Measurements from ENCODE around the gene SHISA4. TPM values are rescaled to one million over a fixed set of nuclear protein-coding genes. Genes with fewer than 3 reads are reported as not detected.
A peak's percentile ranks its signal among the peaks of the same experiment; 100 is the strongest.

Gene SHISA4
- total RNA-seq, 2 experiments from 2014 or later = not detected

- DNase-seq = no peak
- H3K27ac Mint-ChIP-seq = no peak overlapping the region
- peaks cover 2% of the 10 kb centered on the region for H3K4me1 Mint-ChIP-seq
- peaks cover 45% of the 10 kb centered on the region for H3K27me3 Mint-ChIP-seq
- no peaks in the 10 kb centered on the region for H3K9me3 Mint-ChIP-seq
- H3K36me3 Mint-ChIP-seq = no peaks in the 10 kb centered on the region
- H3K4me3 Mint-ChIP-seq = peak overlapping the region; percentile 23
Observed at GRCh38 chr1:201889090-201889968, 631 bp downstream of the SHISA4 start.

DNA sequence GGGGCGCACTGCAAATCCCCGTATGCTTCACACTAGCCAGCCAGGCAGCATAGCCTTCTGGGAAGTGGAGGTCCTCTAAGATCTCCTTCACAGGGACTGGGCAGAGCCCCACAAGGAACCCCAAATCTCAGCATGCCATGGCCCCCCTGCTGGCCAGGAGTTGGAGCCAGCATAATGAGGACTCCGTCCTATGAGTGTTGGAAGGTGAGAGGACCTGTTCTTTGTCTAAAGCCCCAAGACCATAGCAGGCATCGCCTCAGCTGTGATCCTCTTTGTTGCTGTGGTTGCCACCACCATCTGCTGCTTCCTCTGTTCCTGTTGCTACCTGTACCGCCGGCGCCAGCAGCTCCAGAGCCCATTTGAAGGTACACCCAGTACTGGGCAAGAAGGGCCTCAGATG, 1.5 kb downstream of the SHISA4 start:
- Mint-ChIP-seq H3K27me3 (peaks cover 45% of the 10 kb centered on the region), H3K27ac (no peak overlapping the region), H3K4me1 (peaks cover 2% of the 10 kb centered on the region), H3K9me3 (no peaks in the 10 kb centered on the region), H3K4me3 (no peak overlapping the region), H3K36me3 (no peaks in the 10 kb centered on the region)
- DNase-seq = no peak

DNA sequence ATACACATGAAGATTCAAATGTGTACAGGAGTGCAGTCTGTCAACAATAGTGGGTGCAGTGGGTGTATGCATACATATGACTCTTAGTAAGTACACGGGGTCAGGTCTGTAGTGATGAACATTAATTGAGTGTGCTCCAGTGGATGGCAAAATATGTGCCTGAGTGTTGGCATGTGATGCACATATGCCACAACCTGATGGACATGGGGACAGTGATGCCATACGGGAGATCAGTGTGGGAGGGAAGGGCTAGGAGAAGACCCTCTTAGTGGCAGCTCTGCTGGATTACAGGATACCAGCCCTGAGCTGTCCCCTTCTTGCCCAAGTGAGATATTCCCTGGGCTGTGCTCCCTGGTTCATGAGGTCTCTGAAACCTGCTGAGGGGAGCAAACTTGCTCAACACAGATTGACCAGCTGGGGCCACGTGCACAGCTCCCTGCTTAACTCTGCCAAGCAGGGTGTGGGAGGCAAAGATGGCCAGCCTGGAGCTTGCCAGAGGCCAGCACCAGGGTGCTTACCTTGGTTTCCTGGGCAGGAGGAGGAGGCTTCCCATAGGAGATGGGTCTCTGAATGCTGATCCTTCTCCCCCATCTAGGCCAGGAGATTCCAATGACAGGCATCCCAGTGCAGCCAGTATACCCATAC, 2.2 kb downstream of the SHISA4 start:
- Mint-ChIP-seq H3K4me1 (peaks cover 4% of the 10 kb centered on the region), H3K36me3 (no peaks in the 10 kb centered on the region), H3K9me3 (no peaks in the 10 kb centered on the region), H3K27me3 (peaks cover 45% of the 10 kb centered on the region), H3K4me3 (no peak overlapping the region), H3K27ac (no peak overlapping the region)
- no peak for DNase-seq

- no peak overlapping the region for H3K4me3 Mint-ChIP-seq
- no peaks in the 10 kb centered on the region for H3K36me3 Mint-ChIP-seq
- H3K27ac Mint-ChIP-seq = no peak overlapping the region
- no peak for DNase-seq
- H3K27me3 Mint-ChIP-seq = peaks cover 45% of the 10 kb centered on the region
- no peaks in the 10 kb centered on the region for H3K9me3 Mint-ChIP-seq
- H3K4me1 Mint-ChIP-seq = peaks cover 8% of the 10 kb centered on the region
Observed at GRCh38 chr1:201891451-201892045, 2.9 kb downstream of the SHISA4 start.

DNA sequence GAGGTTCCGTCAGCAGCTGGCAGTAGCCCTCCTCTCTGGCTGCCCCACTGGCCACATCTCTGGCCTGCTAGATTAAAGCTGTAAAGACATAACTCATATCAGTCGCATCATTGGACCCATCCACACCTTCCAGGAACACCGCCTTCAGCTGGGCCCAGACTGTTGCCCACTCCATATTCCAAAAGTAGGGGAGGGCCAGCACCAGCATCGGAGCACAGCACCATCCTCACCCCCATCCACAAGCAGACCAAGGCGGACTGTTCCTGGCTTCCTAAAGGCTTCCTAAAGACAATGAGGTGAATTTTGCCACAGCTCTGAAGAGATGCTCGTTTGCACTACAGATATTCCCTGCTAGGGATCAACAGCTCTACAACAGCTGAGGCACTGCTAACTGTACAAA, 3.5 kb downstream of the SHISA4 start:
- Mint-ChIP-seq H3K36me3 (no peaks in the 10 kb centered on the region), H3K27me3 (peaks cover 42% of the 10 kb centered on the region), H3K4me1 (peaks cover 8% of the 10 kb centered on the region), H3K27ac (no peak overlapping the region), H3K9me3 (no peaks in the 10 kb centered on the region), H3K4me3 (no peak overlapping the region)
- no peak for DNase-seq

DNA sequence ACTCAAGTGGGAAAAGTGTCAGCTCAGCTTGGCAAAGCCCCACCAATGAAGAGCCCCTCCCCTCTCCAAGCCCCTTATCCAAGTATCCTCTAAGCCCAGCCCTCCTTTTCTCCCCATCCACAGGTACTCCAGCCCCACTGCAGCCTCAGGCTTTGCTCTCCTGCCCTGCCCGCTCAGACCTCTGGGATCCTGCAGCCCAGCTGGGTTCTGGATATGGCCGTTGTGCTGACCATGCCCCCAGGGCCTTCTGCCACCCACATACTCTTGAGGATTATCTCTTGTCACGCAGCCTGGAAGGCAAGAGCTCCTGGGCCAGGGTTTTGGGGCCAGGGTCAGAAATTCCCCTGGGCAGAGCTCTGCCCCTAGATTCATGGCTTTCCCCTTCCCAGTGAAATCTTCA, 4.7 kb downstream of the SHISA4 start:
- H3K9me3 Mint-ChIP-seq = no peaks in the 10 kb centered on the region
- H3K4me1 Mint-ChIP-seq = peaks cover 8% of the 10 kb centered on the region
- DNase-seq = no peak
- H3K27ac Mint-ChIP-seq = no peak overlapping the region
- H3K4me3 Mint-ChIP-seq = no peak overlapping the region
- H3K36me3 Mint-ChIP-seq = no peaks in the 10 kb centered on the region
- H3K27me3 Mint-ChIP-seq = peaks cover 32% of the 10 kb centered on the region

DNA sequence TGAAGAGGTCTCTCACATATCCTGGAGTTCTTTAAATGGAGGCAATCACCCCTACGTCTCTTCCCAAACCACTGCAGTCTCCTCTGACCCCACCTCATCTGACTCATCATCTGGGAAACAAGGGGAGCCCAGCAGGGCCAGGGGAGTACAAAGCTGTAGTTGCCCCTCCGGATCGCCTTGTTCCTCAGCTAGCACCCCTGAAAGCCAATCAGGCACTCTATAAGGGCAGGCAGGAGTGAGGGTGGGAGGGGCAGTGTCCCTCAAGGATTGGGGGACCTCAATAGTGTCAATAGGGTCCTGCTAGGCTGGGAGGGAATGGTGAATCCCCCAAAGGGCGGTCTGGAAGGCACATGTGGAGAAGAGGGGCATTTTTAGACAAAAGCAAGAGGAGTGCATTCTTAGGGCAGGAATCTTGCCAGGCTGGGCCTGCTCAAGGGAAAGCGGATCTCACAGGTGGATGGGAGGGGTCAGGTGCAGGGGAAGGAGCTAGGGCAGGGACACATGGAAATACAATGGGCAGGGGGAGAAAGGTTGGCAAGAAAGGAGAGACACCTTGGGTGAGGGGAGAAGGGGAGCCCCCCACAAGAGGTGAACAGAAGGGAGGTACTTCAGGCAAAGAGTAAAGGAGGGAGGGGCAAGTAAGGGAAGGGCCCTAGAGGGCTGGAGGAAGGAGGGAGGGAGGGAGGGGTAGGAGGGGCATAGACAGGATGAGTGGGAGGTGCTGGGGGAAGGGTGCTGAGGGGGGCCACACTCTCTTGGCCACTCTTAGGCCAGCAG, 5.8 kb downstream of the SHISA4 start:
- Mint-ChIP-seq H3K4me1 (peaks cover 6% of the 10 kb centered on the region), H3K4me3 (no peak overlapping the region), H3K9me3 (no peaks in the 10 kb centered on the region), H3K27me3 (peaks cover 29% of the 10 kb centered on the region), H3K27ac (no peak overlapping the region), H3K36me3 (no peaks in the 10 kb centered on the region)
- DNase-seq = no peak

DNA sequence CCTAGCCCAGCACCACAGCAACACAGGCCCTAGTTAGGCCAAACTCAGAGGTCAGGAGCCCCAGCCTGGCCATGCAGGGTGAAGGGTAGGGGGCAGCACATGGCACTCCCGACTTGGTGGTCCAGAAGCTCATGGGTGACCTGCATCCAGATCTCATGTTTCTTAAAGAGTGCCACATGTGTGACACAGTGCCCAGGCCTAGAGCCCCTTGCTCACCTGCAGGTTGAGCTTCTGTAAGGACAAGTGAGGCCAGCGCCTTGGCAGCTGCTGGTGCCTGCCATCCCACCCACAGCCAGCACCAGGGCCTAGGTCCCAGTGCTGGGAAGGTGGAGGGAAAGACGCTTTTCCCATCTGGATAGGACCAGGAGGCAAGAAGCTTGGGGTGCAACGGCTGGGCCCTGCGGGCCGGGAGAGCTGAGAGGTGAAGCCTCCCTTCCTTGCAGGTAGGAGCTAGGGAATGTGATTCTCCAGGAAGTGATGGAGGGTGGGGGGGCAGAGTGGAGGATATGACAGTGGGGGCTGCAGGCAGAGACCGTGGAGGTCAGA, 6.5 kb downstream of the SHISA4 start:
- H3K4me1 Mint-ChIP-seq = peaks cover 5% of the 10 kb centered on the region
- no peak for DNase-seq
- no peaks in the 10 kb centered on the region for H3K9me3 Mint-ChIP-seq
- H3K36me3 Mint-ChIP-seq = no peaks in the 10 kb centered on the region
- no peak overlapping the region for H3K4me3 Mint-ChIP-seq
- H3K27me3 Mint-ChIP-seq = peaks cover 26% of the 10 kb centered on the region
- H3K27ac Mint-ChIP-seq = no peak overlapping the region

- Mint-ChIP-seq H3K4me3 (peak overlapping the region; percentile 43), H3K9me3 (no peaks in the 10 kb centered on the region), H3K27ac (no peak overlapping the region), H3K36me3 (no peaks in the 10 kb centered on the region), H3K27me3 (peaks cover 18% of the 10 kb centered on the region), H3K4me1 (peaks cover 5% of the 10 kb centered on the region)
- peak; percentile 85 for DNase-seq
Observed at GRCh38 chr1:201895913-201896807, 7.5 kb downstream of the SHISA4 start.

- H3K27me3 Mint-ChIP-seq = peaks cover 12% of the 10 kb centered on the region
- no peak for DNase-seq
- no peaks in the 10 kb centered on the region for H3K36me3 Mint-ChIP-seq
- peaks cover 5% of the 10 kb centered on the region for H3K4me1 Mint-ChIP-seq
- H3K27ac Mint-ChIP-seq = no peak overlapping the region
- H3K9me3 Mint-ChIP-seq = no peaks in the 10 kb centered on the region
- H3K4me3 Mint-ChIP-seq = no peak overlapping the region
Observed at GRCh38 chr1:201896951-201897391, 8.3 kb downstream of the SHISA4 start.

DNA sequence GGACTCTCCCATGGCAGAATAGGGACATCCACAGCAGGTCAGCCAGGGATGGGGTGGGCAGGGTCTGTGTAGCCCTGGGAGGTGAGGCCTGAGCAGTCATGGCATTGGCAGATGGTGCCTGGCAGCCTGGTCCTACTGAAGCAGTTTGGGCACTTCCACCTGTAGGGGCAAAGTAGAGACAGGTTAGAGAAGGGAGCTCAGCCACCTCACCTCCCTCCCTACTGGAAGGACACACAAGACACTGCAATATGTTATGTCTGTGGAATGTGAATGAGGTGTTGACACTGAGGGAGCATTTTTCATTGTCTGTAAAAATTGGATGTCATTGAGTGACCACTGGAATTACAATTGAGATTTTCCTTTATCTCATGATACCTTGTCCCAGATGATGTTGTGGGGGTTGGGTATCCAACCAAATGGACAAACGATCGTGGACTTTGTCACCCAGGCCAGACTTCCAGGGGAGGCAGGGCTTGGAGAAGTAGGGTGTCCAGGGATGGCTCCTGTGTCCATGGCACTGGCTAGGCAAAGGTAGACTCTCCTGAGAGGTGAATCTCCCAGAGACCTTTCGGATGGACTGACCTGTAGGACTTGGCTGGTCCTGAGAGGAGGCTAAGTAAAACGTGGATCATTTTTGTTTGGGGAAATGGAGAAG, 9.7 kb downstream of the SHISA4 start:
- no peak overlapping the region for H3K27ac Mint-ChIP-seq
- peaks cover 5% of the 10 kb centered on the region for H3K4me1 Mint-ChIP-seq
- H3K9me3 Mint-ChIP-seq = no peaks in the 10 kb centered on the region
- H3K4me3 Mint-ChIP-seq = no peak overlapping the region
- DNase-seq = no peak
- peaks cover 3% of the 10 kb centered on the region for H3K27me3 Mint-ChIP-seq
- H3K36me3 Mint-ChIP-seq = no peaks in the 10 kb centered on the region

DNA sequence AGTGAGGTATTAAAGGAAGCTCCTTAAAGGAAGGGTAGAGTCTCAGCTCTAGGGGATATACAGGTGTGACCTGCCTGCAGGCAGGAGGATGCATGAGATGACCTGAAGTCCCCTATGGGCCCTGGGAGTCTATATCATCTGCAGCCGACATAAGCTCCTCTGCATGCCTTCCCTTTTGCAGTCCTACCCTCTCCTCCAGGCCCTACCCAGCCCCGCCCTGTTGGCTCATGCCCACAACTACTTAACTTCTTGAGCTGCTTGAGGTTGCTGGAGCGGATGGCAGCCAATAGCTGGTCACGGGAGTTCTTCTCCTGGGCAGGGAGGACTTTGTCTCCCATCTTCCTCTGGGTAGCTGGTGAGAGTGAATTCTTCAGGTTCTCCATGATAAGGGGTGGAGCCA, 10.3 kb downstream of the SHISA4 start:
- no peaks in the 10 kb centered on the region for H3K9me3 Mint-ChIP-seq
- H3K4me1 Mint-ChIP-seq = peaks cover 5% of the 10 kb centered on the region
- no peaks in the 10 kb centered on the region for H3K36me3 Mint-ChIP-seq
- no peak overlapping the region for H3K27ac Mint-ChIP-seq
- DNase-seq = no peak
- no peaks in the 10 kb centered on the region for H3K27me3 Mint-ChIP-seq
- no peak overlapping the region for H3K4me3 Mint-ChIP-seq

DNA sequence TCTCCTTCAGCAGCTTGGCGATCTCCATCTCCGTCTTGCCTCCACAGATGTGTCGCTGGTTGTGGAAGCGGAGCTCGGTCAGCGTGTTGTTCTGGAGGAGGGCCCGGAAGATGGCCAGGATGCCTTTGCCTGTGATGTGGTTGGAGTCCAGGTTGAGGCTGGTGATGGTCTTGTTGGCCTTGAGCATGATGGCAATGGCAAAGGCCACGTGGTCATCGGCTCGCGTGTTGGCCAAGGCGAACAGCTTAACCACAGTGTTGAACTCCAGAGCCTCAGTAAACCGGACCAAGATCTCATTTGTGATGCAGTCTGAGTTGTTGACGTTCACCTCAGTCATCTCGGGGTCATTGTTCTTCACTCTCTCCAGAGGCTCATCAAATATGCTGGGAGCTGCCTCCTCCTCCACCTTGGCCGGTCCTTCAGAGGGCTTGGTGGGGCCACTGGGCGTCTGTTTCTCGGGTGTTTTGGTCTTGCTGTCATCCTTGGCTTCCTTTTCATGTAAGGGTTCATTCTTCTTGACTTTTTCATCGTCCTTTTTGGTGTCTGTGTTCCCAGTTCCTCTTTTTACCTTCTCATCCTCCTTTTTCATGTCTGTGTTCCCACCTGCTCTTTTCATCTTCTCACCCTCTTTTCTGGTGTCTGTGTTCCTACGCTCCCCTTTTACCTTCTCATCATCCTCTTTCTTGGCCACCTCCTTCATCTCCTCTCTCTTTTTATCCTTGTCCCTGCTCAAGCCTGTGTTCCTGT, 11.2 kb downstream of the SHISA4 start:
- no peaks in the 10 kb centered on the region for H3K9me3 Mint-ChIP-seq
- no peaks in the 10 kb centered on the region for H3K27me3 Mint-ChIP-seq
- DNase-seq = no peak
- no peak overlapping the region for H3K4me3 Mint-ChIP-seq
- no peaks in the 10 kb centered on the region for H3K36me3 Mint-ChIP-seq
- no peak overlapping the region for H3K27ac Mint-ChIP-seq
- peaks cover 5% of the 10 kb centered on the region for H3K4me1 Mint-ChIP-seq

Data from activated naive CD8-positive, alpha-beta T cell treated with anti-CD3 and anti-CD28 coated beads for 36 hours (primary cell).